ENCODE data around the gene CD4.
A peak's percentile ranks its signal among the peaks of the same experiment; 100 is the strongest.

The CD4 gene

DNA sequence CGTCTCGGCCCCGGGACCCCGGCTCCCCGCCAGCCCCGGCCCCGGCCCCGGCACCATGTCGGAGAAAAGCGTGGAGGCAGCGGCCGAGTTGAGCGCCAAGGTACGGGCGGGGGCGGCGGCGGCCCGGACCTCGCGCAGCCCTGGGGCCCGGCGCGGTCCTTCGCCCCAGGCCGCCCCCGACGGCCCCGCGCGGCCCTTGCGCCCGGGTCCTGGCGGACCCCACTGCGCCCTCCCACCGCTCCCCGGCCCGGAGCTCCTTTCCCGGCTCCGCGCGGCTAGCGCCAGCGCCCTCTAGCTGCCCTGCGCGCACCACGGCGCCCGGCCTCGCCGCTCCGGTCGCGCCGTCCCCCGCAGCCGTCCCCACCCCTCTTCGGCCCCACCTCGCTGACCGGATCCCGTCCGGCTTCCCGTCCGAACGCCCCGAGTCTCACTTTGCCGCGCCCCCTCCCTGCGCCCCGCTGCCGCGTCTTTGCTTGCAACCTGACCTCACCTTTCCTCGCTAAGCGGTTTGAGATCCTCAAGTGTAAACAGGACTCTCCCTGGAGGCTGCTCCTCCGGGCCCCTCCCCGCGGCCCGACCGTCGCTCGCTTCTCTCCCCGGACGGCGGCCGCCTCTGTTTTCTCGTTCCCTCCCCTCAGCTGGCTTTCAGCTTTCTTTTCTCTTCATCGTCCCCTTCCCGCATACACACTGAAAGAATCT, 22.5 kb upstream of the CD4 start (continued):
- TF ChIP-seq AEBP2 (tag by site-specific recombination; IDR thresholded peaks at IDR 0.05; ENCODE audit: borderline replicate concordance) (no peak), ZNF701 (tag by site-specific recombination; IDR thresholded peaks at IDR 0.05) (no peak), ZFP3 (tag by site-specific recombination; IDR thresholded peaks at IDR 0.05; ENCODE audit: low read depth) (no peak), ZNF530 (tag by site-specific recombination; IDR thresholded peaks at IDR 0.05; ENCODE audit: low read depth) (no peak), ZNF843 (tag by site-specific recombination; IDR thresholded peaks at IDR 0.05) (no peak; the same call in 1 of the 2 replicates), GLIS1 (tag by site-specific recombination; IDR thresholded peaks at IDR 0.05) (peak; percentile 74), ZNF10 (tag by site-specific recombination; IDR thresholded peaks at IDR 0.05) (no peak), GFI1B (tag by site-specific recombination; IDR thresholded peaks at IDR 0.05) (no peak), ZBTB48 (tag by site-specific recombination; IDR thresholded peaks at IDR 0.05) (0 out of 2 replicates have a peak, but pooled peaks have one; percentile 26), ZNF274 (IDR thresholded peaks at IDR 0.05; ENCODE audit: low read length) (no peak), ZNF274 (tag by site-specific recombination; IDR thresholded peaks at IDR 0.05; ENCODE audit: borderline replicate concordance) (no peak), ZNF416 (tag by site-specific recombination; IDR thresholded peaks at IDR 0.05) (no peak), SCRT1 (tag by site-specific recombination; IDR thresholded peaks at IDR 0.05; ENCODE audit: borderline replicate concordance) (no peak), ZNF48 (tag by site-specific recombination; IDR thresholded peaks at IDR 0.05) (no peak), ZNF391 (tag by site-specific recombination; IDR thresholded peaks at IDR 0.05; ENCODE audit: borderline replicate concordance, low read depth) (no peak), ZNF449 (tag by site-specific recombination; IDR thresholded peaks at IDR 0.05) (no peak), ZNF18 (tag by site-specific recombination; IDR thresholded peaks at IDR 0.05) (peak; percentile 31; the same call in 1 of the 2 replicates), KLF9 (tag by site-specific recombination; IDR thresholded peaks at IDR 0.05; ENCODE audit: low read depth) (peak; percentile 89), MZF1 (tag by site-specific recombination; IDR thresholded peaks at IDR 0.05; ENCODE audit: borderline replicate concordance) (0 out of 2 replicates have a peak, but pooled peaks have one; percentile 17), ZNF114 (tag by site-specific recombination; IDR thresholded peaks at IDR 0.05) (no peak), ZNF621 (tag by site-specific recombination; IDR thresholded peaks at IDR 0.05) (no peak), ZNF623 (tag by site-specific recombination; IDR thresholded peaks at IDR 0.05) (no peak), ZNF132 (tag by site-specific recombination; IDR thresholded peaks at IDR 0.05; ENCODE audit: borderline replicate concordance) (no peak), GLI2 (tag by site-specific recombination; IDR thresholded peaks at IDR 0.05; ENCODE audit: borderline replicate concordance, low read depth) (no peak), SP2 (tag by site-specific recombination; IDR thresholded peaks at IDR 0.05) (peak; percentile 67), ZNF341 (tag by site-specific recombination; IDR thresholded peaks at IDR 0.05; ENCODE audit: low read depth) (peak; percentile 87), ZNF202 (tag by site-specific recombination; IDR thresholded peaks at IDR 0.05; ENCODE audit: borderline replicate concordance) (no peak), KLF1 (tag by site-specific recombination; IDR thresholded peaks at IDR 0.05) (peak; percentile 83), ZNF707 (tag by site-specific recombination; IDR thresholded peaks at IDR 0.05) (no peak), ZBTB21 (tag by site-specific recombination; IDR thresholded peaks at IDR 0.05) (no peak), ZNF133 (tag by site-specific recombination; IDR thresholded peaks at IDR 0.05) (no peak), ZNF394 (tag by site-specific recombination; IDR thresholded peaks at IDR 0.05; ENCODE audit: borderline replicate concordance) (peak; percentile 48; the same call in 1 of the 2 replicates)
- TF ChIP-seq, protein P1, sequence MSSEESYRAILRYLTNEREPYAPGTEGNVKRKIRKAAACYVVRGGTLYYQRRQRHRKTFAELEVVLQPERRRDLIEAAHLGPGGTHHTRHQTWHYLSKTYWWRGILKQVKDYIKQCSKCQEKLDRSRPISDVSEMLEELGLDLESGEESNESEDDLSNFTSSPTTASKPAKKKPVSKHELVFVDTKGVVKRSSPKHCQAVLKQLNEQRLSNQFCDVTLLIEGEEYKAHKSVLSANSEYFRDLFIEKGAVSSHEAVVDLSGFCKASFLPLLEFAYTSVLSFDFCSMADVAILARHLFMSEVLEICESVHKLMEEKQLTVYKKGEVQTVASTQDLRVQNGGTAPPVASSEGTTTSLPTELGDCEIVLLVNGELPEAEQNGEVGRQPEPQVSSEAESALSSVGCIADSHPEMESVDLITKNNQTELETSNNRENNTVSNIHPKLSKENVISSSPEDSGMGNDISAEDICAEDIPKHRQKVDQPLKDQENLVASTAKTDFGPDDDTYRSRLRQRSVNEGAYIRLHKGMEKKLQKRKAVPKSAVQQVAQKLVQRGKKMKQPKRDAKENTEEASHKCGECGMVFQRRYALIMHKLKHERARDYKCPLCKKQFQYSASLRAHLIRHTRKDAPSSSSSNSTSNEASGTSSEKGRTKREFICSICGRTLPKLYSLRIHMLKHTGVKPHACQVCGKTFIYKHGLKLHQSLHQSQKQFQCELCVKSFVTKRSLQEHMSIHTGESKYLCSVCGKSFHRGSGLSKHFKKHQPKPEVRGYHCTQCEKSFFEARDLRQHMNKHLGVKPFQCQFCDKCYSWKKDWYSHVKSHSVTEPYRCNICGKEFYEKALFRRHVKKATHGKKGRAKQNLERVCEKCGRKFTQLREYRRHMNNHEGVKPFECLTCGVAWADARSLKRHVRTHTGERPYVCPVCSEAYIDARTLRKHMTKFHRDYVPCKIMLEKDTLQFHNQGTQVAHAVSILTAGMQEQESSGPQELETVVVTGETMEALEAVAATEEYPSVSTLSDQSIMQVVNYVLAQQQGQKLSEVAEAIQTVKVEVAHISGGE (tag by site-specific recombination; conservative IDR thresholded peaks at IDR 0.05; ENCODE audit: low read depth), result peak; percentile 59; the same call in 1 of the 2 replicates
